B cell (primary cell): ENCODE measurements around the gene HOMER2. TPM values are rescaled to one million over a fixed set of nuclear protein-coding genes. Genes with fewer than 3 reads are reported as not detected.

Experiments used
- ATAC-seq: fragments of 200-7000 bp; cut with Tn5 transposase; one replicate; pipeline ENCODE4 v1.10.0; 2021; ENCODE audit warnings: low read depth, mild to moderate bottlenecking, moderate number of reproducible peaks, moderate library complexity
- CTCF ChIA-PET: fragments of 350-600 bp; sonication (Branson Sonifier 250); formaldehyde crosslinking; loops from one replicate; lab custom pipeline; 2021; ENCODE audit warnings: antibody characterized with exemption, inconsistent platforms; lab: Charles Lee
- POLR2A ChIA-PET: fragments of 350-600 bp; sonication (Branson Sonifier 250); formaldehyde crosslinking; loops from one replicate; lab custom pipeline; 2021; ENCODE audit warnings: antibody characterized with exemption; lab: Charles Lee
- DNase-seq: peaks from one replicate; pipeline ENCODE4 v3.0.0; 2013
- H2AFZ ChIP-seq: 2 replicates; pipeline ENCODE4 v1.6.1; 2012; ENCODE audit warnings: mild to moderate bottlenecking, low read depth, low read length; ENCODE audit not compliant: insufficient read depth, poor library complexity, severe bottlenecking
- H3K27ac ChIP-seq, 2 donors: 1 replicate in 1 of 2; 2 replicates in 1 of 2; pipeline ENCODE4 v1.5.1; 2012 to 2013; ENCODE audit warnings: low read length in 2 of 2, mild to moderate bottlenecking in 2 of 2, moderate library complexity in 1 of 2
- H3K27me3 ChIP-seq, 4 experiments: fragments of 200-600 bp in 1 of 4; sonication (generic) in 1 of 4; replicated peaks in 1 of 4; 1 replicate in 2 of 4; 2 replicates in 2 of 4; pipeline versions ENCODE4 v1.6.1 to v1.7.0; 2013 to 2016; ENCODE audit warnings: low read length in 3 of 4, mild to moderate bottlenecking in 2 of 4, mixed read lengths in 1 of 4, moderate library complexity in 1 of 4; ENCODE audit not compliant: insufficient read depth in 4 of 4, control insufficient read depth in 3 of 4; ENCODE audit errors: control extremely low read depth in 1 of 4
- H3K36me3 ChIP-seq, 2 experiments: replicated peaks in 1 of 2; 1 replicate in 1 of 2; 2 replicates in 1 of 2; pipeline versions ENCODE4 v1.6.1 to v1.7.1; 2013; ENCODE audit warnings: low read length in 1 of 2; ENCODE audit not compliant: insufficient read depth in 2 of 2, control insufficient read depth in 1 of 2; ENCODE audit errors: control extremely low read depth in 1 of 2, extremely low read depth in 1 of 2
- H3K4me1 ChIP-seq, 2 donors: fragments of 200-600 bp in 1 of 2; sonication (generic) in 1 of 2; 1 replicate in 1 of 2; 2 replicates in 1 of 2; pipeline versions ENCODE4 v1.5.1 to v1.6.1; 2013 to 2017; ENCODE audit warnings: low read length in 2 of 2; ENCODE audit not compliant: control insufficient read depth in 2 of 2, insufficient read depth in 2 of 2
- H3K4me2 ChIP-seq: replicated peaks from 2 replicates; pipeline ENCODE3; 2012; ENCODE audit warnings: mild to moderate bottlenecking, low read depth, low read length; ENCODE audit not compliant: poor library complexity, severe bottlenecking
- H3K4me3 ChIP-seq, 5 experiments: fragments of 200-600 bp in 1 of 5; sonication (generic) in 1 of 5; 1 replicate in 3 of 5; 2 replicates in 2 of 5; pipeline versions ENCODE4 v1.5.1 to v1.7.0; 2011 to 2016; ENCODE audit warnings: low read length in 4 of 5, mild to moderate bottlenecking in 4 of 5, low read depth in 2 of 5, control low read depth in 1 of 5, moderate library complexity in 1 of 5; ENCODE audit not compliant: insufficient read depth in 1 of 5; ENCODE audit errors: control extremely low read depth in 1 of 5, extremely low read depth in 1 of 5
- H3K79me2 ChIP-seq: fragments of 200-600 bp; sonication (generic); one replicate; pipeline ENCODE4 v1.6.0; 2016; ENCODE audit warnings: low read length; ENCODE audit not compliant: control insufficient read depth, insufficient read depth
- H3K9ac ChIP-seq: fragments of 200-600 bp; sonication (generic); 2 replicates; pipeline ENCODE4 v1.6.1; 2017; ENCODE audit warnings: mild to moderate bottlenecking, low read length, moderate library complexity
- H3K9me3 ChIP-seq, 3 donors: one replicate each; pipeline versions ENCODE4 v1.6.1 to v1.7.1; 2013; ENCODE audit warnings: low read length in 2 of 3; ENCODE audit not compliant: control insufficient read depth in 2 of 3, insufficient read depth in 1 of 3; ENCODE audit errors: control extremely low read depth in 1 of 3
- H4K20me1 ChIP-seq: 2 replicates; pipeline ENCODE4 v1.6.0; 2012; ENCODE audit warnings: mild to moderate bottlenecking, low read length; ENCODE audit not compliant: insufficient read depth, control insufficient read depth, poor library complexity, severe bottlenecking
- H3K27ac Mint-ChIP-seq: one replicate; pipeline ENCODE4 v1.8.0; 2021; ENCODE audit warnings: mixed read lengths
- H3K27me3 Mint-ChIP-seq: one replicate; pipeline ENCODE4 v1.8.0; 2021; ENCODE audit warnings: mixed read lengths
- H3K4me1 Mint-ChIP-seq: one replicate; pipeline ENCODE4 v1.8.0; 2021; ENCODE audit warnings: mixed read lengths
- H3K4me3 Mint-ChIP-seq: one replicate; pipeline ENCODE4 v1.8.0; 2021; ENCODE audit warnings: mixed read lengths
- H3K9me3 Mint-ChIP-seq: one replicate; pipeline ENCODE4 v1.8.0; 2022; ENCODE audit warnings: mixed read lengths; ENCODE audit not compliant: insufficient read depth
- EZH2 ChIP-seq: IDR thresholded peaks from 2 replicates; pipeline ENCODE4 v1.6.1; 2012; ENCODE audit warnings: borderline replicate concordance, low read depth, mild to moderate bottlenecking, moderate library complexity, low read length; ENCODE audit not compliant: insufficient read depth, poor library complexity, severe bottlenecking
- WGBS: methylation state at CpG from one replicate; pipeline ENCODE4 v1.1.5; 2013; ENCODE audit warnings: missing lambda C conversion rate; ENCODE audit not compliant: insufficient coverage; 5-methylcytosine and 5-hydroxymethylcytosine counted together
- intact Hi-C: fragments of 100-400 bp; cut with micrococcal nuclease; formaldehyde crosslinking; loops from one replicate; pipeline ENCODE4 v1.10.0; 2022
- polyA plus RNA-seq: library from polyadenylated mRNA; depleted of rRNA; stranded (reverse); fragments of >200 nt; gene quantifications from 2 replicates; pipeline ENCODE4 v1.2.3, GENCODE V29; 2012
- total RNA-seq, 2 donors: library from RNA; stranded (reverse); fragments of 120-200 nt in 1 of 2; gene quantifications; 1 replicate in 1 of 2; 2 replicates in 1 of 2; pipeline versions ENCODE4 v1.2.3 to v1.2.4, GENCODE V29; 2013 to 2022
- TF ChIP-seq, protein P1 (sequence below): fragments of 200-600 bp; IDR thresholded peaks from one replicate; pipeline ENCODE4 v1.8.0; 2022; ENCODE audit warnings: antibody characterized with exemption, mild to moderate bottlenecking

Gene HOMER2
- total and polyA plus RNA-seq, 2 donors (not counting 1 experiment from before 2014, with no cell fraction given) = 5.7 to 19.5 TPM

DNA sequence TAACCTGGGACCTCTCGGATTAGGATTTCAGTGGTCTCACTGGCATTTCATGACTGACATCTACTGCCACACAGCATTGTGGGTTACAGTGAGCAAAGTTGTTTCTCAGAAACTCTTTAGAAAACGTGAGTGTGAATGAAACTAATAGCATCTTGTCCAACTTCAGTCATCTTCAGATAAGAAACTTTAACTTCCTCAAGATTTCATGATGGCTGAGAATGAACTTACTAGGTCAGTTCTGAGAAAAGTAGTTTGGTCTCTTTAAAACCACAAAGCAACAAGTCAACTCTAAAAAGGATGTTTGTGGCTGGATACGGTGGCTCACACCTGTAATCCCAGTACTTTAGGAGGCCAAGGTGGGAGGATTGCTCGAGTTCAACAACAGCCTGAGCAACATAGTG, 14.2 kb upstream of the HOMER2 start:
- Histone ChIP-seq H3K4me2 (no peak overlapping the region), H3K27me3 (no peaks in the 10 kb centered on the region), H3K79me2 (no peaks in the 10 kb centered on the region), H3K4me1 (no peaks in the 10 kb centered on the region), H3K27ac (no peak overlapping the region), H3K36me3 (no peaks in the 10 kb centered on the region), H2AFZ (no peak overlapping the region), H4K20me1 (no peaks in the 10 kb centered on the region), H3K9me3 (no peaks in the 10 kb centered on the region), H3K4me3 (no peak overlapping the region), H3K9ac (no peak overlapping the region)
- intact Hi-C loops = no loop called here
- ChIA-PET CTCF (no interaction called here), POLR2A (no interaction called here)
- Mint-ChIP-seq H3K4me3 (no peak overlapping the region), H3K4me1 (no peaks in the 10 kb centered on the region), H3K27me3 (no peaks in the 10 kb centered on the region), H3K9me3 (no peaks in the 10 kb centered on the region), H3K27ac (no peak overlapping the region)
- DNase-seq = no peak
- no peak for ATAC-seq
- no CpG with 5 or more reads among the region's 4 CpGs for WGBS
- TF ChIP-seq, protein P1, sequence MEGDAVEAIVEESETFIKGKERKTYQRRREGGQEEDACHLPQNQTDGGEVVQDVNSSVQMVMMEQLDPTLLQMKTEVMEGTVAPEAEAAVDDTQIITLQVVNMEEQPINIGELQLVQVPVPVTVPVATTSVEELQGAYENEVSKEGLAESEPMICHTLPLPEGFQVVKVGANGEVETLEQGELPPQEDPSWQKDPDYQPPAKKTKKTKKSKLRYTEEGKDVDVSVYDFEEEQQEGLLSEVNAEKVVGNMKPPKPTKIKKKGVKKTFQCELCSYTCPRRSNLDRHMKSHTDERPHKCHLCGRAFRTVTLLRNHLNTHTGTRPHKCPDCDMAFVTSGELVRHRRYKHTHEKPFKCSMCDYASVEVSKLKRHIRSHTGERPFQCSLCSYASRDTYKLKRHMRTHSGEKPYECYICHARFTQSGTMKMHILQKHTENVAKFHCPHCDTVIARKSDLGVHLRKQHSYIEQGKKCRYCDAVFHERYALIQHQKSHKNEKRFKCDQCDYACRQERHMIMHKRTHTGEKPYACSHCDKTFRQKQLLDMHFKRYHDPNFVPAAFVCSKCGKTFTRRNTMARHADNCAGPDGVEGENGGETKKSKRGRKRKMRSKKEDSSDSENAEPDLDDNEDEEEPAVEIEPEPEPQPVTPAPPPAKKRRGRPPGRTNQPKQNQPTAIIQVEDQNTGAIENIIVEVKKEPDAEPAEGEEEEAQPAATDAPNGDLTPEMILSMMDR = no peak
- no peak for TF ChIP-seq EZH2

DNA sequence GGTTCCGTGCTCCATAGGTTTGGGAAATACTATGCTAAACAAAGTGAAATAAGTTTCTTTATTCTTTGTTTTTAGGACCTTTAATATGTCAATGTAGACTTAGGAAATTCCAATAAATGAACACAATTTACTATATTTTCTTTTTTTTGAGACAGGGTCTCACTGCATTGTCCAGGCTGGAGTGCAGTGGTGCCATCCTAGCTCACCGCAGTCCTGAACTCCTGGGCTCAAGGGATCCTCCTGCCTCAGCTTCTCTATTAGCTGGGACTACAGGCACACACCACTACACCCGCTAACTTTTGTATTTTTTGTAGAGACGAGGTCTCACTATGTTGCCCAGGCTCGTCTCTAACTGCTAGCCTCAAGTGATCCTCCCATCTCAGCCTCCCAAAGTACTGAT, 12.4 kb upstream of the HOMER2 start:
- H3K4me1 ChIP-seq = no peaks in the 10 kb centered on the region
- H3K27me3 Mint-ChIP-seq = no peaks in the 10 kb centered on the region

More for the DNA sequence above, 12.4 kb upstream of the HOMER2 start:
- H3K27me3 ChIP-seq = no peaks in the 10 kb centered on the region
- Mint-ChIP-seq H3K9me3 (no peaks in the 10 kb centered on the region), H3K27ac (no peak overlapping the region), H3K4me1 (no peaks in the 10 kb centered on the region), H3K4me3 (no peak overlapping the region)
- H3K4me3 ChIP-seq = no peak overlapping the region
- POLR2A ChIA-PET = no interaction called here
- no peaks in the 10 kb centered on the region for H4K20me1 ChIP-seq
- WGBS = 100% methylated on average over 2 of the region's 5 CpGs
- ATAC-seq (no peak), DNase-seq (no peak)
- no peaks in the 10 kb centered on the region for H3K36me3 ChIP-seq
- no peak overlapping the region for H2AFZ ChIP-seq
- no peak overlapping the region for H3K9ac ChIP-seq
- intact Hi-C loops = no loop called here
- H3K27ac ChIP-seq = no peak overlapping the region
- TF ChIP-seq EZH2 = no peak
- TF ChIP-seq, protein P1 = no peak
- no peak overlapping the region for H3K4me2 ChIP-seq
- no peaks in the 10 kb centered on the region for H3K9me3 ChIP-seq
- CTCF ChIA-PET = no interaction called here
- H3K79me2 ChIP-seq = no peaks in the 10 kb centered on the region
